ENCODE data around the gene PLD4.
A peak's percentile ranks its signal among the peaks of the same experiment; 100 is the strongest.

Gene PLD4

GRCh38 chr14:104928391-104929133, 3.9 kb downstream of the PLD4 start:
- DNase-seq (ENCODE audit: low read depth in 2 of 2), result no peak

GRCh38 chr14:104929268-104930230, 4.9 kb downstream of the PLD4 start:
- DNase-seq (ENCODE audit: low read depth in 2 of 2), result no peak

GRCh38 chr14:104930526-104931303, 6.0 kb downstream of the PLD4 start:
- no peak for DNase-seq (ENCODE audit: low read depth in 2 of 2)

GRCh38 chr14:104931304-104931770, 6.7 kb downstream of the PLD4 start:
- DNase-seq (ENCODE audit: low read depth in 2 of 2), result no peak

- DNase-seq (ENCODE audit: low read depth in 2 of 2), result no peak
Observed at GRCh38 chr14:104931771-104932675, 7.3 kb downstream of the PLD4 start.

- DNase-seq (ENCODE audit: low read depth in 2 of 2), result peak; percentile 77 to 85
Observed at GRCh38 chr14:104932676-104933631, 8.3 kb downstream of the PLD4 start.

- DNase-seq (ENCODE audit: low read depth in 2 of 2), result no peak
Observed at GRCh38 chr14:104933746-104934733, 9.4 kb downstream of the PLD4 start.

GRCh38 chr14:104935026-104935650, 10.5 kb downstream of the PLD4 start:
- no peak for DNase-seq (ENCODE audit: low read depth in 2 of 2)

- DNase-seq (ENCODE audit: low read depth in 2 of 2), result no peak
Observed at GRCh38 chr14:104935955-104936354, 11.3 kb downstream of the PLD4 start.

GRCh38 chr14:104936361-104937155, 11.9 kb downstream of the PLD4 start:
- no peak for DNase-seq (ENCODE audit: low read depth in 2 of 2)

GRCh38 chr14:104937161-104937560, 12.5 kb downstream of the PLD4 start:
- no peak for DNase-seq (ENCODE audit: low read depth in 2 of 2)

- DNase-seq (ENCODE audit: low read depth in 2 of 2), result no peak
Observed at GRCh38 chr14:104937694-104938365, 13.2 kb downstream of the PLD4 start.

GRCh38 chr14:104938436-104938835, 13.8 kb downstream of the PLD4 start:
- no peak for DNase-seq (ENCODE audit: low read depth in 2 of 2)

GRCh38 chr14:104938960-104939359, 14.3 kb downstream of the PLD4 start:
- DNase-seq (ENCODE audit: low read depth in 2 of 2), result no peak

- DNase-seq (ENCODE audit: low read depth in 2 of 2), result no peak
Observed at GRCh38 chr14:104939666-104940410, 15.2 kb downstream of the PLD4 start.

Measured in stimulated activated CD4-positive, alpha-beta T cell treated with anti-CD3 and anti-CD28 coated beads, Interleukin-15, amount 100 ng/mL, for 48 hours (primary cell).